NOMO-1 treated with dmso at 0.1 percent for 144 hours (cell line): ENCODE measurements around the gene CYP27C1.
A peak's percentile ranks its signal among the peaks of the same experiment; 100 is the strongest.
"Not testable (repeated sequence)": the region's sequence is repeated elsewhere in the genome, so short reads cannot be mapped to it uniquely, and the experiment has no call there.

Experiments
- DNase-seq: peaks from one replicate; lab custom pipeline; 2025; ENCODE audit not compliant: unreplicated experiment; lab: John Stamatoyannopoulos, UW

The CYP27C1 gene

GRCh38 chr2:127175041-127175721, 44.9 kb downstream of the CYP27C1 start:
- DNase-seq = no peak

DNA sequence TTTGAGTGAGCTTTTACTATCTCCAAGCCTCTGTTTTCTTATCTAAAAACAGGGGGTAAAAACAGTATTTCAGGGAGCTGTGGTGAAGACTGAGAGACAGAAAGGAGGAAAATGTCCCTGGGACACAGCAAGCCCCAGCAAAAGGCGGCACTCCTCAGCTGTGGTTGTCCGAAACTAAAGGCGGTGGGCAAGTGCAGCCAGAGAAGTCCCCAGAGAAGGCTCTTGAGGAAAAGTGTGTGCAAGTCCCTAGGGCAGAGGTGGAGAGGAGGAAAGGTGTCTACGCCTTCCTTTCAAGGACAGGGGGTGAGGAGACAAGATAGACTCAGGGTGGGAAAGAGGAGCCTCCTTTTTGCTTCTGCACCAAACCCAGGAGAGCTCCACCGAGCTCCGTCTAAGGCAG, 45.5 kb downstream of the CYP27C1 start:
- no peak for DNase-seq

DNA sequence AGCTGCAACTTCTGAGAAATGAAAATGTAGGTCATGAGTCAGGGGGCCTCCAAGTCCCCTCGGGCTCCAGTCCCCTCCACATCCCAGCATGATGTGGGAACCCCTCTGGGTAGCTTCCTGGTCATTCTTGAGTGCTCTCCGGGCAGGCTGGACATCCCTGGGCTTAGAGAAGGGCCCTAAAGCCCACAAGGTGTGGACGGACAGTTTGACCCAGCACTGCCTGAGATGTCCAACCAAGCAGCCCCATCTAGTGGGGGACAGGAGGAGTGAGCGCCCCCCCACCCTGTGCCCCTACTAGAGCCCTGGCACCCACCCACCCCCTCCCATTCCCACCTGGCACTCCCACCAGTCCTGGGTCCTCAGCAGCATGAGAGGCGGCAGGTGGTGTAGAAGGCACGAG, 46.0 kb downstream of the CYP27C1 start:
- DNase-seq = no peak

DNA sequence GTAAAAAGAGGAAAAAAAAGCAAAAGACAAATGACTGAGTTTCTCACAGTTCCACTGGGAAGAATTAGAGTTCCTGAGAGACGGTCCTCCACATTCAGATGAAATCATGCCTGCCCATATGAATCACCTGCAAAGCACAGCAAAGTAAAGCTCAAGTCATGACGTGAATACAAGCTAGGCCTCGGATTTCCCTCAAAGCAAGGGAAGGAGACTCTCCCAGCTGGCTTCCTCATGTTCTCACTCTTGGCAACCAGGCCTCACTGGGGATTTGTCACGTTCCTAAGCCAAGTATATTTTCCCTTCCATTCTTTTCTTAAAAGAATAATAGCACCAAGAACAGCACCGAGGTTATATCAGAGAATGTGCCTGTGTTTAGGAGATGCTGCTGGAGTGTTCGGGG, 47.0 kb downstream of the CYP27C1 start:
- DNase-seq = no peak

DNA sequence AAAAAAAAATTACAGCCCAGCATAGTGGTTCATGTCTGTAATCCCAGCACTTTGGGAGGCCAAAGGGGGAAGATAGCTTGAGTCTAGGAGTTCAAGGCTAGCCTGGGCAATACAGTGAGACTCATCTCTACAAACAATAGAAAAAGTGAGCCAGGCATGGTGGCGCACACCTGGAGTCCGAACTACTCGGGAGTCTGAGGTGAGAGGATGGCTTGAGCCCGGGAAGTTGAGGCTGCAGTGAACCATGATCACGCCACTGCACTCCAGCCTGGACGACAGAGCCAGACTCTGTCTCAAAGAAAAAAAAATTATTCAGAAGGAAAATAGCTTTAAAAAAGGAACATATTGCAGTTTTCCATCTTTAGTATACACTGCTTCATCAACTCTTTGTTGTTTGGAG, 47.8 kb downstream of the CYP27C1 start:
- DNase-seq = no peak

DNA sequence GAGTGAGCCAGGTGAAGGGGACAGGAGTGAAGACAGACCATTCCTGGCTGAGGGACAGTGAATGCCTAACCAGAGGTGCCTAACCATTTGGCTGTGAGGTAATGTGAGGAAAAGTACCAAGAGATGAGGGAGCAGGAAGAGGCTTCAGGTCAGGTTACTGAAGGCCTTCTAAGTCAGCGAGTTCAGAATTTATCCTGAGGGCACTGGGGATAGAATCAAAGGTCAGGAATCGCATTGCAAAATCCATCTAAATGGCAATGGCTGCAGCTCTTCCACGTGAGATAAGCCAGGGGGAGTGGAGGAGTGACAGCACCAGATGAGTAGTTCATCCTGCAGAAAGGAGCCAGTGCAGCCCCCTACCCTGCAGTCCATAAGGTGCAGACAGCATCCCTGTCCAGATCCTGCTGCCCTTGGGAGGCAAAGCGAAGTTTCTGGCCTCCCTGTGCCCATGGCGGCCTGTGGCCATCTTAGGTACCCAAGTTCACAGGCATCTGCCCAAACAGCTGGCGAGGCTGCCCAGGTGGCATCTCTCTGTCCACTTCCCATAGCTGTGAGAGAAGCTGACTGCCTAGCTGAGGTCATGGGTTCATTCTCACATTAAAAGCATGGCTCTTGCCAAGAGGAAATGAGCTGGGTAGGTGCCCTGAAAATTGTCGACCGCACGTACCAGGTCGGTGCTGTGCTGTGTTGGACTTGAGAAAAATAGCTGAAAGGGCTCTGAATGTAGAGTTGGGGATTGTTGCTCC, 49.5 kb downstream of the CYP27C1 start:
- no peak for DNase-seq

DNA sequence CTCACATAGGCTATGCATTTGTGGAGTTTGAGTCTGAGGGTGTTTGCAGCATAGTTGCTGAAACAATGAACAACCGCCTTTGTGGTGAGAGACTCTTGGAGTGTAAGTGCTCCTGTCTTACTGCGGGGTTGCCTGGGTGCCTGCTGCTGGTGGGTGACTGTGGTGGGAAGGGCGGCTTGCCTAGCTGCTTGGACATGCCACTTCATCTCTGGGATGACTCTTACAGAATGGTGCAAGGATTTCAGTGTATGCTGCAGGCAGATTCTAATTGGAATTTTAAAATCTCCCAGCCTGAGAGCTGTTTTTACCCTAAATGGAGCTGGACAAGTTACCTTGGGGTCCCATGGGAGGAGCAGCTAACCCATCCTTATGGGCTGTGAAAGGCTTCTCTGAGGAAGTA, 50.1 kb downstream of the CYP27C1 start:
- DNase-seq = no peak

GRCh38 chr2:127169066-127169660, 50.9 kb downstream of the CYP27C1 start:
- no peak for DNase-seq

- no peak for DNase-seq
These were observed 53.8 kb downstream of the CYP27C1 start for GRCh38 chr2:127166231-127166860.

DNA sequence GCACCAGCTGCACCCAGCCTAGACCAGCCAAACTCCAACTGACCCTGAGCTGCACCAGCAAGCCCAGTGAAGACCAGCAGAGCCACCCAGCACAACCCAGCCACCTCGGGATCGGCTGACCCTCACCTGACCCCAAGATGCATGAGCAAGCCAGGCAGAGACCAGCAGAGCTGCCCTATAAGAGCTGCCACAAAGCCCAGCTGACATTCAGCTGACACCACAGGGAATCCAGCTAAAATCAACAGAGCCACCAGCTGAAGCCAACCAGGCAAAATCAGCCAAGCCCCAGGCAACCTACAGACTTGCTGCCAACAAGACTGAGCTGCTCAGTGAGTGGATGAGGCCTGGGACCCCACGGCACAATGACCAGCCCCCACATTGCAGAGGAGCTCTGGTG, 54.6 kb downstream of the CYP27C1 start:
- no peak for DNase-seq

DNA sequence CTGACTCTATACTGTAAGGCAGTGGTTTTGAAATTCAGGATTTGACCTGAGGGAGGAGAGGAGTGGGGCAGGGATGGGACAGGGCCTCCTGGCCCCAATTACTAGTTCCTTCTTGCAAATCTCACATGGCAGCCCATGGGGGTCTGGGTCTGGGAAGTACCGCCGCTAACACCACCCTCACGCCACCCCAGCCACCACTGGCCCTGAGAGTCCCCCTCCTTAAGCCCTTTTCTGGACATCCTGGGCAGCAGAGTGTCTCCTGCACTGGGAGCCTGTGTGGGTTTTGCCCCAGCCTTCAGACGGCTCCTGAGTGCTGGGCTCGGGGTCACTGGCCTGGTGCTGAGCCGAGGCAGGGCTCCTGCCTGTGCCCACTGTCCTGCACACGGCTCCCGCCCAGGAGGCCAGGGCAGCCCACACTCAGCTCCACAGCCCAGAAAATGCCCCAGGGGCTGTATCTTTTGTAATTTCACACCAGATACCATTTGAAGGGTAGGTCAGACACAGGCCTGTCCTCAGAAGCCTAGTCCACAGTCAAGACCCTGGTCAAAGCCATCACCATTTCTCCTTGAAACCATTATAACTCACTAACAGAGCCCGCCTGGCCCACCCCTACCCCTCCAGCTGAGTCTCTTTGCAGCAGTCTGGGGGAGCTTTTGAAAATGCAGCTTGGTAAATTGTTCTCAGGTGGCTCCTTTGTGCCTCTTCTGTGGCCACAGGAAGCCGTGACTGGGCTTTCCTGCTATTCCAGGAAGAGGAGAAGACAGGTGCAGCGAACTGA, 55.1 kb downstream of the CYP27C1 start:
- no peak for DNase-seq

DNA sequence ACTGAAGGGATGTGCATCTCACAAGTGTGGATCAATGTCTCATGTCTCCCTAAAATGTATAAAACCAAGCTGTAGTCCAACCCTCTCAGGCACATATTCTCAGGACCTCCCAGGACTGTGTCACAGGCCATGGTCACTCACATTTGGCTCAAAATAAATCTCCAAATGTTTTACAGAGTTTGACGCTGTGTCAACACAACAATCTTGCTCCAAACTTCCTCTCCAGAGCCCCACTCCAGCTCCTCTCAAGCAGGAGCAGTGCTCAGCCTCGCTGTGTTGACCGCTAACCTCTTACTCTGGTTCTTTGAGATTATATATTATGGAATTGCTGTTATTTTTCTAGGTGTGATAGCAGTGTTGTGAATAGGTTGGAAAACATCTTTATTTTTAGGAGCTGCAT, 56.2 kb downstream of the CYP27C1 start:
- DNase-seq = no peak

DNA sequence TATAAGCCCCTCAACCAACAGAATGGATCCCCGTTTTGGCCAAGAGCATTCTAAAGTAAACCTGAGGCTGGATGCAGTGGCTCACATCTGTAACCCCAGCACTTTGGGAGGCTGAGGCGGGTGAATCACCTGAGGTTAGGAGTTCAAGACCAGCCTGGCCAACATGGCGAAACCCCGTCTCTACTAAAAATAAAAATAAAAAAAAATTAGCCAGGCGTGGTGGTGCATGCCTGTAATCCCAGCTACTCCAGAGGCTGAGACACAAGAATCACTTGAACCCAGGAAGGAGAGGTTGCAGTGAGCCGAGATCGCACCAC, 57.1 kb downstream of the CYP27C1 start:
- not testable (repeated sequence) for DNase-seq

- DNase-seq = no peak
These were observed 57.6 kb downstream of the CYP27C1 start for GRCh38 chr2:127162261-127163089.

GRCh38 chr2:127161176-127162136, 58.6 kb downstream of the CYP27C1 start:
- DNase-seq = no peak

GRCh38 chr2:127160676-127161075, 59.4 kb downstream of the CYP27C1 start:
- no peak for DNase-seq

- DNase-seq = no peak
These were observed 60.6 kb downstream of the CYP27C1 start for GRCh38 chr2:127159543-127159942.

DNA sequence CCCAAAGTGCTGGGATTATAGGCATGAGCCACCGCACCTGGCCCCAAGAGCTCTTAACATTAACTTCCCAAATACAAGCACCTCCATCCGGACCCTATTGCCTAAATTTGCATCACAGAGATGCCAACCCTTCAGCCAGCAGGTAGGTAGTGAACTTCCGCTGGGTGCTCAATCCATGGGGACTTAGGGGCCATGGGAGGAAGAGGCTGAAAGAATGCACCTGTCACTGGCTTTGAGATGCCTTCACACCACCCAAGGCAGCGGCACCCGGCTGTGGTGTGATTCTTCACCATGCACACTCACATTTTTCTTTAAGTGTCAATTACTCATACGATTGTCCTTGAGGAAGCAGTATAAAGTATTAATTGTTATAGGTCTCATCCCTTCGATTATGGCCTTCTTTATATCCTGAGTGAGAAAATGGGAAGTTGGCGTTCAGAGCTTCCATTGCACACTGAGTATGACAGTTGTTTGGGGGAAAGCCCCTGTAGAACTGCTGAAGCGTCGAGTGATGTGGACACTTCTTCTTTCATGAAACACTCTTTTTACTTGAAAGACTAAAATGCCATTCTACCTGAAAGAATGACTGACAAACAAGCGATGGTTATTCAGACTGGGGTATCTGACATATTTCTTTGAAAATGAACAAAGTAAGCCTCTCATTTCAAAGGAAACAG, 61.3 kb downstream of the CYP27C1 start:
- peak; percentile 15 for DNase-seq
